Activated CD8-positive, alpha-beta memory T cell treated with anti-CD3 and anti-CD28 coated beads, Interleukin-2, amount 50 U/mL, for 1 hour (primary cell): ENCODE results near the gene GABRB3.

Source experiments
- DNase-seq: peaks from one replicate; pipeline ENCODE4 v3.0.0-alpha.2; 2020; ENCODE audit errors: extremely low read depth

Gene GABRB3

DNA sequence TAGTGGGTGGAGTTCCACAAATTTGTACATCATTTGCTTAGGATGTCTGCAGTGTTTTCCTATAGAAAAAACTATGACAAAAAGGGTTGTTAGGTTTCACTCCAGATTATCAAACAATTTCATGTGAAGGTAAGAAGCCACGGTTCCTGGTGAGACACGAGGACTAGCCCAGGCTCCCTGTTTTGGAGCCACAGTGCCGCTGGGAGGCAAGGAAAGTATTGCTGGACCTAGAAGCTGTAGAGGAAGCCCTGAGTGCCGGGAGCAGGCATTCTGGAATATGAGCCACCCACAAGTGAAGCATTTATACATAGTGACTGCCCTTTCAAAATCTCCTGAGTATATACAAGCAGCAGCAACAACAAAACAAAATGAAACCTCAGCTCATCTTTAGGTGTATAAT, 142.0 kb downstream of the GABRB3 start:
- DNase-seq = no peak

- DNase-seq = no peak
Measured at GRCh38 chr15:26628879-26629529, 143.9 kb downstream of the GABRB3 start.

- no peak for DNase-seq
Measured at GRCh38 chr15:26628071-26628470, 144.8 kb downstream of the GABRB3 start.

DNA sequence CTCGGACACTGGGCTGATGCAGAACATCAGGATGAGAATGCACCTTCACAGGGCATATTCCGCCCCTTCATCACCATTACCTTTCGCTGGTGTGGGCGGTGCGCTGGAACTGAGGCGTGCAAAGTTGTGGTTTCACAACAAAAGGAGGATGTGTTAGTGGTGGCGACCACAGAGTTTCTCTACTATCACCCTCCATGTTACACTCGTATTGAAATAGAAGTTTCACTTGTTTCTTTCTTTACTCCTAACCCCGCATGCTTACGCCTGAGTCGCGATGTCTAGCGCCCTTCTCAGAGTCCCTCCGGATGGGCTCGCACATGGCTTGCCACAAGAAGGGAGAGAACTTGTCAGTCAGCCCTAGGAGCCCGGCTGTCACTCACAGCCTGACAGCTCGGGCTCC, 148.7 kb downstream of the GABRB3 start:
- DNase-seq = no peak

- DNase-seq = no peak
Measured at GRCh38 chr15:26623071-26623470, 149.8 kb downstream of the GABRB3 start.

GRCh38 chr15:26621816-26622215, 151.1 kb downstream of the GABRB3 start:
- DNase-seq = no peak

DNA sequence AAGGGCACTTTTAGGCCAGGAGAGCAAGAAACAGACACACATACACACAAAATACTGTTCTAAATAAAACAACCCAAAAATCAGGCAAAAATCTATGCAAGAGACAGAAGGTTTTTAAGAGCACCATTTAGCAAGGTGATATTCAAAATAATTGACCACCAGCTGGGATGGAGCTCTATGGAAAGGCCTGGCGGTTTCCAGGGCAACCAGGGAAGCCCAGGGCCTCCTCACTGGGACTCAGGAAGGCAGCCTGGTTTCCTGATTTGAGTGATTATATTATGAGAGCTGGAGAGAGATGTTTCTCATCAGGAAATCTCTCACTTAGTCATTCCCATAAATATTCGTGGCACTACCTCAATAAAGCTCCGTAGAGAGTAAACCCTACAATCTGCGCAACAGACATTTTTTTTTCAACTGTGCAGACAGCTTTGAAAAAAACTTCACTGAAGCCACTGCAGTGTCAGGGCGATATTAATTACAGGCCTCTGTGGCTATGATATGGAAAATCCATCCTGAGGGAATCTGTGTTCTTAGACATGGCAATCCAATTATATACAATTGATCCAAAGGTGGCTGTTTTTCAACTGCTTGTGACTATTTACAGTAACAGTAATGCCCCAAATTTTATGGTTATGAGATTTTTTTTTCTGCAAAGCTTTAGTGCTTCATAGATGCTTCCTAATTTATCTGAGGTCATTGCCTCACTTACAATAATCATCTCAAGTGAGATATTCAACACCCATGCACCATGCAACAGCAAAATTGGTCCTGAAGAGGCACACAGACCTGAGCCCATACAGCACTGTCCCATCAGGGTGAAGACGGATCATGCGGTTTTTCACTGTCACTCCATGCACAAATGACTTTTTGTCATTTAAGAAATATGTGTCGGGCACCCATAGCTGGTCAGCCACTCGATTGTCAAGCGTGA, 152.1 kb downstream of the GABRB3 start:
- no peak for DNase-seq

GRCh38 chr15:26615927-26616302, 157.0 kb downstream of the GABRB3 start:
- no peak for DNase-seq

GRCh38 chr15:26615188-26615926, 157.5 kb downstream of the GABRB3 start:
- no peak for DNase-seq

GRCh38 chr15:26614734-26615133, 158.1 kb downstream of the GABRB3 start:
- no peak for DNase-seq

DNA sequence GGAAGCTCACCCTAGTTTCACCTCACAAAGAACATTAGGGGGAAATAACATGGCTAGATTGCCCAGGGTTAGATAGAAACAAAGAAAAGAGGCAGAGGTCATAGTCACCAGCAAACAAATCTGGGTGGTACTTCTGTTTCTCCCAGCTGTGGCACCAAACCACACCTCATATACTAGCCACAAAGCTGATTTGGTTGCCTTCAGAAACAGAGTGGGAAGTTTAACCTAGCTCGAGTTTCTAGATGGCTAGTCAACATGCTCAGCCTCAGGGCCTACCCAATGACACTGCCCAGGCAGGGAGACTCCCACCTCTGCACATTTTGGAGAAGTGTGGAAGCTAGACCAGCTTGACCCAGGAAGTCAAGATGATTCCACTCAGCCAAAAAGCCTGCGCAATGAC, 174.2 kb downstream of the GABRB3 start:
- no peak for DNase-seq

GRCh38 chr15:26595611-26596010, 177.3 kb downstream of the GABRB3 start:
- no peak for DNase-seq

GRCh38 chr15:26590676-26591075, 182.2 kb downstream of the GABRB3 start:
- no peak for DNase-seq

DNA sequence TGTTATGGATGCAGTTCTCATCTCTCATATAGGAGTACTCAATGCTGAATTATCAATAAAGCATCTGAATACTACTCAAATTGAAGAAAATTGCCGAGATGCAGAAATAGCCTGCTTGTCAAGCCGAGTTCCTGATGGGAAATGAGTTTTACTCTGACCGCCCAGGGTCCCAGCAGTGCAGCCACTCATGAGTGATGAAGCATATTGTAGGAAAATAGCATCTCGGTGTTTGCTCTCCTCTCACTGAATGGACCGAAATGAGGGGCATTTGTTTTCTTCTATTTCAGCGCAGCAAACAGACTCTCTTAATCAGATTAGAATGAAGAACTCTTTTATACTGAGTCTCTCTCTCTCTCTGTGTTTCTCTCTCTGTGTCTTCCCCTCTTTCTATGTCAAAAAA, 190.0 kb downstream of the GABRB3 start:
- no peak for DNase-seq

- no peak for DNase-seq
Measured at GRCh38 chr15:26580943-26581342, 191.9 kb downstream of the GABRB3 start.

DNA sequence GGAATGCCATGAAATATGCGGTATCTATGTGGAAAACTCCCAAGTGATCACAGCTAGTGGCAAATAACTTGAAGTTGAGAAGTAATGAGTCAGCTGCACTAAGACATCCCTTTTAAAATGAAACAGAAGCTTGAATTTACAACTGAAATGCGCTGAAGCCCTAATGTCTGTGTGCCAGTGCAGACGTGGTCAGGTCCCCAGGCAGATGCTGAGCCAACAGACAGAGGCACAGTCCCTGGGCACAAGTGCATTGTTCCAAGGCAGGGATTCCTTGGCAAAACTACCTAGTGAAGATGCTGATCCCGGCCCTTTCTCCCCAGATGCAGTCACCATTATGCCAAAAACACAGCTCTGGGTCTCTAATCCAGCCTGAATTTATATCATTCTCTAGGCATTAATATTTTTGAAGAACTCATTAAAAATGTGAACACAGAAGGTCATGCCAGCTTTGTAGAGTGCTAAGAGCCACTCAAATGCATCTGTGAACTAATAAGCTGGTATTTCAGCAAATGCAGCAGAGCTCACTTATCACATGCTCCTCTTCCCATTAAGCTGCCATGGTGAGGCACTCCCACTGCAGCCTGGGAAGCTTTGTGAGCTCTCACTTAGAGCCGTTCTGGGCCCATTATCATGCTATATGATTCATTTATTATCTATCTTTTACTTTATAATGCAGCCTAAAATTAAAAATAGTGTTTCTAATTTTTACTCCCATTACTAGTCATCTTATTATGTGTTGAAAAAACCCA, 200.1 kb downstream of the GABRB3 start:
- no peak for DNase-seq

DNA sequence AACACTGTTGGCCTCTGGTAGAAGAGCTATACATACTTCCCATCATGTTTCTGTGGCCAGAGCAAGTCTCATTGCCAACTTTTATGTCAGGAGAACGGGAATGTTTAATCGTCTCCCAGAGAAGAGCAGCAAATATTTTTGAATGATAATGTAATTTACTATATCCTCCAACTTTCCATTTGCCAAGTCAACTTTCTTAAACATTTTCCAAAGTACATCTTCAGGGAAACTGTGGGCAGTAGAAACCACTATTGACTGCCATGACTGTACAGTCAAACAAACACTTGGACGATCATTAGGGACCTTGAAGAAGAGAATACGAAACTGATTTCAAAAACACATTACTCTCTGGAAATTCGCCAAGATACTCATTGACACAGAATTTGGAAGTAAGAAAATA, 201.5 kb downstream of the GABRB3 start:
- DNase-seq = no peak

DNA sequence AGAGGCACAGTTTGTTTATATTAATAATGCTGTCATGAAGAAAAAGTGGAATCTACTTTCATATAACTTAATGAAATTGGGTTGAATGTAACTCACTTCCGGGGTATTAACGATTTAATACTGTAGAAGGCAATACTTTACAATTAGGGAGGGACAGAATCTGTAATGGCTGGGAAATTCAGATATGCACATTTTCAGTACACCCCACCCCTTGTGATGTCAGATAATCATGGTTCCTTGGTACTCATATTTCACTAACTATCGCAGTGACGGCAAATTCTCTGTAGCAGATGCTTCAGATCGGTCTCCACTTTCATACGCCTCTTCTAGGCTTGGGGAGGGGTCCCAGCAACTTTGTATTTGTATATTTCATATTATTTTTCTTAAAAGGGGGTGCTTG, 207.3 kb downstream of the GABRB3 start:
- DNase-seq = no peak

DNA sequence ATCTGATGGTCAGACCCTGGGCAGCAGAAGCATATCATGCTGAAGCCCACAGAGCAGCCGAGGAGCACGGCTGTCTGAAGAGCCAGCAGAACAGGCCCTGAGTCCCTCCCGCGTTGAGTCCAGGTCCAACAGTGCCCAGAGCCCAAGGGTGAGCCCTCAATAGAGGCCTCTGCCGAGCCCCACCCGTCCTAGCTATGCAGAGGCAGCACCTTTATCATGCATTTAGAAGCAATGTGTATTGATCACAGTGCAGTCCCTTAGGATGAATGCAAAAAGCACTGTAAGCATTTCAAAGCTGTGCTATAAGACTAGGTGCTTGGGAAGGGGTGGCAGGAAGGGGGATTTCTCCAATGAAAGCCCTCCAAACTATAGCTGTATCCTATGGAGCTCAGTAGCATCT, 208.5 kb downstream of the GABRB3 start:
- DNase-seq = no peak

DNA sequence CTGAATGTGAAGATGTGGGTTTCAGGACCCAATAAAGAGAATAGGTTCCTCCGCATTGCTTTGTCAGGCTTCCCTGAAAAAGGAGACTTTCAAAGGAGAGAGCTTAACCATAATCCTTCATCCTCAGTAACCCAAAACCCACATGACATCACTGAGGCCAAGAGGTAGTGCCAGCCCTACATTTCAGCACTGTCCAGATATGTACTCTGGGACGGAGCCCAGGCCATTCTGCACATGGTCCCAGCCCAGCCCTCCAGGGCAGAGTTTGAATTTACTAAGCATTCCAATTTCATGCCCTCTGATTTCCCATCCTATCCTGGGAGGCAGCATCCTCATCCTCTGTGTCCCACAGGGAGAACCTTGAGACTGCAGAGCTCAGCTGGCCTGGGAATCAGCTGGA, 210.5 kb downstream of the GABRB3 start:
- DNase-seq = no peak

GRCh38 chr15:26561896-26562295, 211.0 kb downstream of the GABRB3 start:
- DNase-seq = no peak

DNA sequence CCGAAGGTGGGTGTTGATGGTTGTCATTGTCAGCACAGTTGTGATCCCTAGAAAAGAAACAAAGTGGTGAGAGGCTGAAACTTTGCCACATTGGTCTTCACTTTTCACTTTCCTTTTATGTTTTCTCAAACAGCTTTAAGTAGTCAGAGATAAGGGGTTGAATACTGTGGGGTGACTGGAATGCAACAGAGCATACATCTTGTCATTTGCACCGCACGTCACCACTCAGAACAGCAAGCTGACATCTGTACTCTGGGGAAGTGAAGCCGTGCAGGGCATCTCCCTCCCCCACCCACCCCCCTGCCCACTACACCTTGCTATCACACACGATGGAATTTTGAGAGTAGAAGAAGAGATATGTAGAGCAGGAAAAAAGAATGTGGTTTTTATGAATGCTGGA, 211.7 kb downstream of the GABRB3 start:
- no peak for DNase-seq
